Aorta (tissue), 5 donors: ENCODE results near the gene TRAPPC1. TPM values are rescaled to one million over a fixed set of nuclear protein-coding genes. Genes with fewer than 3 reads are reported as not detected.
A peak's percentile ranks its signal among the peaks of the same experiment; 100 is the strongest.

Source experiments
- ATAC-seq: fragments of 200-7000 bp; cut with Tn5 transposase; one replicate; pipeline ENCODE4 v1.9.1; 2022; ENCODE audit warnings: moderate library complexity; ENCODE audit not compliant: low FRiP score
- DNase-seq, 2 donors: peaks; one replicate each; pipeline ENCODE4 v3.0.0-alpha.2; 2020
- H3K27ac ChIP-seq, 2 donors: one replicate each; pipeline ENCODE4 v1.5.1; 2013; ENCODE audit warnings: low read length in 2 of 2, mild to moderate bottlenecking in 2 of 2, moderate library complexity in 2 of 2, control low read depth in 1 of 2, inconsistent platforms in 1 of 2, low read depth in 1 of 2
- H3K27me3 ChIP-seq, 2 donors: one replicate each; pipeline ENCODE4 v1.6.1; 2013; ENCODE audit warnings: control low read depth in 1 of 2, low read length in 1 of 2, mild to moderate bottlenecking in 1 of 2, moderate library complexity in 1 of 2; ENCODE audit not compliant: insufficient read depth in 2 of 2, control insufficient read depth in 1 of 2
- H3K36me3 ChIP-seq, 2 donors: one replicate each; pipeline ENCODE4 v1.6.1; 2013; ENCODE audit warnings: control low read depth in 1 of 2, low read length in 1 of 2, mild to moderate bottlenecking in 1 of 2; ENCODE audit not compliant: insufficient read depth in 2 of 2, control insufficient read depth in 1 of 2
- H3K4me1 ChIP-seq, 2 donors: one replicate each; pipeline ENCODE4 v1.6.1; 2013; ENCODE audit warnings: low read length in 2 of 2, control low read depth in 1 of 2, mild to moderate bottlenecking in 1 of 2, moderate library complexity in 1 of 2; ENCODE audit not compliant: insufficient read depth in 2 of 2, control insufficient read depth in 1 of 2
- H3K4me3 ChIP-seq, 2 donors: one replicate each; pipeline ENCODE4 v1.5.1; 2013; ENCODE audit warnings: low read length in 2 of 2, control low read depth in 1 of 2, mild to moderate bottlenecking in 1 of 2
- H3K9me3 ChIP-seq: one replicate; pipeline ENCODE4 v1.6.1; 2013; ENCODE audit warnings: mild to moderate bottlenecking, low read length; ENCODE audit not compliant: control insufficient read depth
- WGBS, 2 donors: extraction: QIAGEN DNeasy Blood & Tissue Kit; methylation state at CpG; one replicate each; pipeline ENCODE4 v1.1.7; 2013; 5-methylcytosine and 5-hydroxymethylcytosine counted together
- intact Hi-C, 2 donors: fragments of 100-400 bp; cut with DNase I; formaldehyde crosslinking; loops; one replicate each; pipeline versions ENCODE4 v1.14.2 to v1.15.0; 2022
- polyA plus RNA-seq, 2 donors: library from polyadenylated mRNA; stranded (reverse); fragments of 200-250 nt; gene quantifications; one replicate each; pipeline ENCODE4 v1.2.3, GENCODE V29; 2013
- total RNA-seq, 2 donors: library from RNA; stranded (reverse); fragmentation: NEBNext Ultra II Directional; extraction: Animal tissue kit (Norgen Biotek cat#: 25700); gene quantifications; one replicate each; pipeline ENCODE4 v1.2.1, GENCODE V29; 2021
- donor health status: healthy with polysubstance abuse.
- donor health status: Bipolar disorder and iron deficiency.
- donor health status: DM: no; HTN: no; CAD: no.
- donor health status: DM: no; HTN: no; CAD: no.
- donor health status: DM: yes; HTN: yes; CAD: no.

TRAPPC1 gene
- total and polyA plus RNA-seq, 4 donors = 70.3 to 126 (median 97.1) TPM

DNA sequence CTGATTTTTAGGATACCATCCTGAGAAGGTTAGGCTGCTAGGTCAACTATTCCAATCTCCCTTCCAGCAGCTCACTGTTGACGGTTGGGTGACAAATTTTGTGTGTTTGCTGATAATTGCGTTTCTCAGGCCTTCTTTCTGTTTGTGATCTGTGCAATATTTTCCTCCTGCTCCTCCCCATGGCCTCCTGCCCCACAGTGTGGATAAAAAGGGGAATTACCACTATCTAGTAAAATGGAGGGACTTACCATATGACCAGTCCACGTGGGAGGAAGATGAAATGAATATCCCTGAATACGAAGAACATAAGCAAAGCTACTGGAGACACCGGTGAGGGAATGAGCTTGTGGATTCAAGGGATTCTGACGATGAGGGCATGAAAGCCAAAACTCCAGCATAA, 34.0 kb downstream of the TRAPPC1 start:
- no peaks in the 10 kb centered on the region for H3K27me3 ChIP-seq
- WGBS, 2 donors = 54 to 56% methylated on average over 6 of the region's 6 CpGs
- no peak overlapping the region for H3K27ac ChIP-seq
- peaks cover 0 to 11% of the 10 kb centered on the region in 2 donors for H3K36me3 ChIP-seq
- no peaks in the 10 kb centered on the region for H3K9me3 ChIP-seq
- intact Hi-C loops = loop anchor here (5.0 kb wide), 1 partner anchor 35 kb away; no protein-coding TSS in a partner anchor
- ATAC-seq (no peak), DNase-seq (no peak)
- H3K4me1 ChIP-seq = no peaks in the 10 kb centered on the region
- no peak overlapping the region for H3K4me3 ChIP-seq

DNA sequence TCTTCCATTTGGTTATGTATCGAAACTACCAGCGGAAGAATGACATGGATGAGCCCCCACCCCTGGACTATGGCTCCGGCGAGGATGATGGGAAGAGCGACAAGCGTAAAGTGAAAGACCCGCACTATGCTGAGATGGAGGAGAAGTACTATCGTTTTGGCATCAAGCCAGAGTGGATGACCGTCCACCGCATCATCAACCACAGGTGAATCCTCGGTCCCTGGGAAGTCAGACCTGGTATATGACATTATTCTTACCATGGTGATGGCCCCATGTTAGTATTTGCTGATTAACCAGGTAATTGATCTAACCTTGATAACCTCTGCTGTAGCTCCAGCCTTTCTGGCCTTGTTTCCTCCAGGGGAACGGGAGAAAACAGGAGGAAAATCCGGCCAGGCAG, 34.7 kb downstream of the TRAPPC1 start:
- no peak for ATAC-seq
- Histone ChIP-seq H3K4me3 (no peak overlapping the region), H3K27ac (no peak overlapping the region), H3K4me1 (no peaks in the 10 kb centered on the region), H3K27me3 (no peaks in the 10 kb centered on the region), H3K9me3 (no peaks in the 10 kb centered on the region), H3K36me3 (peaks cover 0 to 11% of the 10 kb centered on the region in 2 donors)
- WGBS, 2 donors = 83% methylated on average over 13 of the region's 13 CpGs
- intact Hi-C loops = loop anchor here (5.0 kb wide), 1 partner anchor 35 kb away; no protein-coding TSS in a partner anchor
- DNase-seq = no peak

DNA sequence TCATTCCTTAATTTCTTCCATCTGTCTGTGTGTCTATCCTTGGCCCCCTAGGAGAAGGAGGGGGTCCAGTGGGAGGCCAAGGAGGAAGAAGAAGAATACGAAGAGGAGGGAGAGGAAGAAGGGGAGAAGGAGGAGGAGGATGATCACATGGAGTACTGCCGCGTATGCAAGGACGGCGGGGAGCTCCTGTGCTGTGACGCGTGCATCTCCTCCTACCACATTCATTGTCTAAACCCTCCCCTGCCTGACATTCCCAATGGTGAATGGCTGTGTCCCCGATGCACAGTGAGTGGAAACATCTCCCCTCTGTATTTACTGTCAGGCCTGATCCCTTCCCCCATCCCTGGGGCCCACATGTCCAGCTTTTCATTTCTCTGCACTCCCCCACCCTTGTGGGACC, 36.9 kb downstream of the TRAPPC1 start:
- Histone ChIP-seq H3K27ac (no peak overlapping the region), H3K27me3 (no peaks in the 10 kb centered on the region), H3K9me3 (no peaks in the 10 kb centered on the region), H3K36me3 (peaks cover 0 to 9% of the 10 kb centered on the region in 2 donors), H3K4me1 (no peaks in the 10 kb centered on the region), H3K4me3 (no peak overlapping the region)
- intact Hi-C loops = loop anchor here (5.0 kb wide), 1 partner anchor 33 kb away; no protein-coding TSS in a partner anchor
- DNase-seq (no peak), ATAC-seq (no peak)
- 90 to 92% methylated on average over 8 of the region's 8 CpGs for WGBS, 2 donors

DNA sequence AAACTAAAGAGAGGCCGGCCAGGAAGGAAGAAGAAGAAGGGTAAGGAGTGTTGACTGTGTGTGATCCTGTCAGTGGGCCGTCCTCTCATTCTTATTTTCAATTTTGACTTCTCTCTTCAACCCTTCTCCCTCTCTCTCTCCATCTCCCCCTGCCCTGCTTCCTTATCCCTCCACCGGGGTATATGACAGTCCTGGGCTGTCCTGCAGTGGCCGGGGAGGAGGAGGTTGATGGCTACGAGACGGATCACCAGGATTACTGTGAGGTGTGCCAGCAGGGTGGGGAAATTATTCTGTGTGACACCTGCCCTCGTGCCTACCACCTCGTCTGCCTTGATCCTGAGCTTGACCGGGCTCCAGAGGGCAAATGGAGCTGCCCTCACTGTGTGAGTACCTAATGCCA, 37.5 kb downstream of the TRAPPC1 start:
- no peak overlapping the region for H3K27ac ChIP-seq
- no peaks in the 10 kb centered on the region for H3K9me3 ChIP-seq
- ATAC-seq (no peak), DNase-seq (no peak)
- 89 to 90% methylated on average over 9 of the region's 9 CpGs for WGBS, 2 donors
- H3K4me3 ChIP-seq = no peak overlapping the region
- no peaks in the 10 kb centered on the region for H3K27me3 ChIP-seq
- H3K36me3 ChIP-seq = peaks cover 0 to 7% of the 10 kb centered on the region in 2 donors
- intact Hi-C loops = no loop called here
- H3K4me1 ChIP-seq = no peaks in the 10 kb centered on the region

DNA sequence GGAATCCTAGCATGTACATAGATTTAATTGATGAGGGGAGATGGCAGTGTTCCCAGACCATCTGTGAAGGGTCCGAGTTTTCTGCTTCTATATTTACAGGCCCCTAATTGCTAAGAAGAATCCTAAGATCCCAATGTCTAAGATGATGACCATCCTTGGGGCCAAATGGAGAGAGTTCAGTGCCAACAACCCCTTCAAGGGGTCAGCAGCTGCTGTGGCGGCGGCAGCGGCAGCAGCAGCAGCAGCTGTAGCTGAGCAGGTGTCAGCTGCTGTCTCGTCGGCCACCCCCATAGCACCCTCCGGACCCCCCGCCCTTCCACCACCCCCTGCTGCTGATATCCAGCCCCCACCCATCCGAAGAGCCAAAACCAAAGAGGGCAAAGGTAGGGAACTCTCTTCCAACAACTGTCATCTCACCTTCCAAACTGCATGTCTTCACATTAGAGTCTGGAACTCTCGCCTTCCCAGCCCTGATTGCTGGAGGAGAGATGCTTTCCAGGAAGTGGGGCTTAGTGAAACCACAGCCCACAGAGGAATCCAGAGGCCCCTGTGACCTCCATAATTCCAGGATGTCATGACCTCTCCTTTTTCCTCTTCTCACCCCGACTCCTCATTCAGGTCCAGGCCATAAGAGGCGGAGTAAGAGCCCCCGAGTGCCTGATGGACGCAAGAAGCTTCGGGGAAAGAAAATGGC, 38.4 kb downstream of the TRAPPC1 start:
- DNase-seq = no peak
- no peak overlapping the region for H3K4me3 ChIP-seq
- 92 to 93% methylated on average over 15 of the region's 15 CpGs for WGBS, 2 donors
- no peaks in the 10 kb centered on the region for H3K4me1 ChIP-seq
- no peak for ATAC-seq
- intact Hi-C loops = no loop called here
- H3K36me3 ChIP-seq = peaks cover 0 to 7% of the 10 kb centered on the region in 2 donors
- H3K27ac ChIP-seq = no peak overlapping the region
- no peaks in the 10 kb centered on the region for H3K27me3 ChIP-seq
- no peaks in the 10 kb centered on the region for H3K9me3 ChIP-seq

DNA sequence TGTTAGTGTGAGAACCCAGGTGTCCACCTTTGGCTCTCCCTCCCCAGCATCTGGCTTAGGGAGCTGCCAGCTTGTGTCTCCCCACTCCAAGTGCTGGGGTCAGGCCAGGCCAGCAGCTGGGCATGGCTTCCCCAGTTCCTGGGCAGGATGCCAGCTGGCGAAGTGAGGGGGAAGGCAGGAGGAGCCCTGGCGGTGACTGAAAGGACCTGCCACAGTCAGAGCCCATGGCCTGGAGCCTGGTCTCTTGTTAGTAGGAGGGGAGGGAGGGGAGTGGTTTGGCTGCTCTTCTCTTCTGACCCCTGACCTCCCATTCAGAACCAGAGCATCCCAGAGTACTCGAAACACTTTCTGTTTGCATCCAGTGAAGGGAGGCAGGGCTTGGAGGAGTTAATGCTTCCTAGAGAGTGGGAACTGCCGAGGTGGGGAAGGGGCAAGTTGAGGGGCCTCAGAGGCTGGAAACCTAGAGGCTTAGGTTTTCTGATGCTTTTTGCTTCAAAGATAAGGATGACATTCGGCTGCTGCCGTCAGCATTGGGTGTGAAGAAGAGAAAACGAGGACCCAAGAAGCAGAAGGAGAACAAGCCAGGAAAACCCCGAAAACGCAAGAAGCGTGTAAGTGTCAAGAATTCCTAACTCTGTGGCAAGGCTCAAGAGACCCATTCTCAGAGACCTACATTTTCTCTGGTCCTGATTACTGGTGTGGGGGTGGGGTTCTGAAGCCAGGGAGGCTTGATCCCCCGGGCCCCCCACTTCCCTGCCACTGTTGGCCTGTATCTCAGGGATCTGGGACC, 42.4 kb downstream of the TRAPPC1 start:
- H3K27me3 ChIP-seq = no peaks in the 10 kb centered on the region
- 37 to 38% methylated on average over 11 of the region's 11 CpGs for WGBS, 2 donors
- peaks cover 0 to 1% of the 10 kb centered on the region in 2 donors for H3K36me3 ChIP-seq
- intact Hi-C loops = loop anchor here in 1 of 2 donors (1.0 kb wide), 1 partner anchor 43 kb away; the partner anchor contains the start of gene CNTROB
- H3K27ac ChIP-seq = peak overlapping the region in 1 of 2 donors; percentile 78
- peak; percentile 76 for ATAC-seq
- peaks cover 0 to 3% of the 10 kb centered on the region in 2 donors for H3K4me1 ChIP-seq
- peak; percentile 98 to 99 for DNase-seq
- no peak overlapping the region for H3K4me3 ChIP-seq
- no peaks in the 10 kb centered on the region for H3K9me3 ChIP-seq

DNA sequence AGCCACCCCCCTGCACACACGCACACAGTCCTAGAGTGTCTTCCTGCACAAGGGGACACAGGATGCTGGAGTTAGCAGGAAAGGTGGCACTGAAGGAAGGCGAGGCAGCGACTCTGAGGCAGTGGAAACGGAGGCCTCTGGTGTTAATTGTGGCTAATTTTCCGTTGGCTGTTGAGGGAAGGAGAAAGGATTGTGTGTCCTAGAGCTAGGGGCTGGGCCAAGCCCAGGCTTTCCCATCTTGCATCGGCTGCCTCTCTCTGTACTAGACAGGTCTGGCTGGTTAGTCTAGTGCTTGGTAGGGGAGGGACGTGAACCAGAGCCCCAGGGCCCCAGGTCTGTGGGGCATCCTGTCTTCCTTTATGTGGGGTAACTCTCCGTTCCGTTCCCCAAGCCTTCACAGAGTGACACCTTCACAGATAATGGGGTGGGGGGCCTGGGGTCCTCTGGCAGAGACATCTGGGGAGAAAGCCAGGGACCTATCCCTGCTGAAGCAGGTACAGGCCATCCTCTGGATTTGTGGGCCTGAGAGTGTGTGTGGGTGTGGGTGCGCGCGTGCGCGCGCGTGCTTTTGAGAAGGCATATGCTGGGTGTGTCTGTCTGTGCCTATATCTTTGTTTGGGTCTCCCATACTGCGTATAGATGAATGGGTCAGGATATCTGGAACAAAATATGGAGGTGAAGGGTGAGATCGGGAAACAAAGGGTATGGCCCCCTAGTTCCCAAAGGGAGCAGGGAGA, 43.4 kb downstream of the TRAPPC1 start, which contains the start of gene CHD3:
CHD3 (plus strand) TSS at position 606 of the 737 bp plus-strand sequence. CDS start 212 bp downstream, outside the sequence.
- Histone ChIP-seq H3K4me3 (peak within 1 kb of the TSS in 1 of 2 donors; percentile 8), H3K27me3 (no peaks in the 10 kb centered on the region), H3K36me3 (no peaks in the 10 kb centered on the region), H3K4me1 (peaks cover 0 to 3% of the 10 kb centered on the region in 2 donors), H3K27ac (peak within 1 kb of the TSS in 1 of 2 donors; percentile 78), H3K9me3 (no peaks in the 10 kb centered on the region)
- 44 to 45% methylated on average over 18 of the region's 18 CpGs for WGBS, 2 donors
- DNase-seq (no peak), ATAC-seq (peak; percentile 9)
- intact Hi-C loops = no loop called here

DNA sequence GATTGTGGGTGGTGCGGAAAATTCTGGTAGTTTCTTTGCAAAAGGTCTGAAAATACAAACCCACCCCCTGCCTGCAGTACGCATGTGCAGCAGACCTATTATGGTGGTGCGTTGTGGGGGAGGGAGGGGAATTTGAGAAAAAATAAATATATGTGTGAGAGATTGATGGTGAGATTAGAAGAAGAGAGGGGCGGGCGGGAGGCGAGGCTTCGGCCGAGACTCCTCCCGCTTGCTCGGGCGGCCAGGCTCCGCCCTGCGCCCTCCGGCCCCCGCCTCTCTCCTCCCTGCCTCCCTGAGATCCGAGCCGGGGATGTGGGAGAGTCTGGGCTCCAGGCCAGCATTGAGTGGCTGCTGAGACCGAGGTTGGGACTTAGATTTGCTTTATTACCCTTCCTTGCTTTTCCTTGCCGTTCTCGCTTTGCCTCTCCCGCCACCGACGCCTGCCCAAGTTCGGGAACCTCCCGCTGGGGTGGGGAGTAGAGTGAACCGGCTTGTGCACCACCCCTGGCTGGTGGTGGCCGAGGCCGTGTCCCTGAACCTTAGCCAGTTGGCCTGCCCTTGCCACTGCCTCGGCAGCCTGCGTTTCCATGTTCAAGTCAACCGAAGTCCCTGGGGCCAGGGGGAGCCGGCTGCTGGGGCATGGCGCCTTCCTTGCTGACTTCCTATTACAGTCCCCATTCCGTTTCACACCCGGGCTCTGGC, 44.1 kb downstream of the TRAPPC1 start:
- Histone ChIP-seq H3K4me1 (peaks cover 0 to 3% of the 10 kb centered on the region in 2 donors), H3K4me3 (peak overlapping the region; percentile 0 to 8), H3K27me3 (no peaks in the 10 kb centered on the region), H3K27ac (peak overlapping the region in 1 of 2 donors; percentile 78), H3K9me3 (no peaks in the 10 kb centered on the region), H3K36me3 (no peaks in the 10 kb centered on the region)
- peak; percentile 93 for ATAC-seq
- WGBS, 2 donors = 0% methylated on average over 28 to 35 of the region's 35 CpGs
- DNase-seq = peak; percentile 95 to 96
- intact Hi-C loops = no loop called here
